T-helper 2 cell treated with Interferon-gamma antibody and Interleukin-4, amounts not matched to agents 5 μg/mL and 100 μg/mL, for 36 hours (primary cell): Measurements from ENCODE around the gene RP9.

Experiments
- DNase-seq: peaks from one replicate; pipeline ENCODE4 v3.0.0; 2021; ENCODE audit warnings: low spot score
- H3K27ac Mint-ChIP-seq: one replicate; pipeline ENCODE4 v1.8.0; 2021; ENCODE audit warnings: mild to moderate bottlenecking, mixed read lengths
- H3K27me3 Mint-ChIP-seq: one replicate; pipeline ENCODE4 v1.8.0; 2021; ENCODE audit warnings: low read depth, mixed read lengths
- H3K36me3 Mint-ChIP-seq: one replicate; pipeline ENCODE4 v1.8.0; 2021; ENCODE audit warnings: low read depth, mixed read lengths
- H3K4me1 Mint-ChIP-seq: one replicate; pipeline ENCODE4 v1.8.0; 2021; ENCODE audit warnings: low read depth, mixed read lengths
- H3K4me3 Mint-ChIP-seq: one replicate; pipeline ENCODE4 v1.8.0; 2022; ENCODE audit warnings: mild to moderate bottlenecking, moderate library complexity, mixed read lengths
- H3K9me3 Mint-ChIP-seq: one replicate; pipeline ENCODE4 v1.8.0; 2021; ENCODE audit warnings: mixed read lengths

The RP9 gene

DNA sequence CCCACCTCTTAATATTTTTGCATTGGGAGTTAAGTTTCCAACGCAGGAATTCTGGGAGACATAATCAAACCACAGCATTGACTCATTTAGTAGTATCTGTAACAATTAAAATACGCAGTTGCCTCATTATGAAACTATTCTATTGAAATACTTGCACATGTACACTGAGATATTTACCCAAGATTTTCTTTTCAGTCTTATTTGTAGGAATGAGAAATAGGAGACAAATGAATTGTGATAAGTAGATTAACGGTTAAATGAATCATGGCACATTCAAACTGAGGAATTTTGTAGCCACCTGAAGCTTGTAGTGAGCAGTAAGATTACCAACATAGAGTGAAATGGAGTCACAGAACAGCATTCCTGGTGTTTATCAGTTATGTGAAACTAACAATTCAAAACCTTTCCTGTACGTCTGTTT lies 18.1 kb downstream of the RP9 start:
- Mint-ChIP-seq H3K4me3 (no peak overlapping the region), H3K36me3 (peaks cover 7% of the 10 kb centered on the region), H3K27me3 (no peaks in the 10 kb centered on the region), H3K4me1 (no peaks in the 10 kb centered on the region), H3K9me3 (no peaks in the 10 kb centered on the region), H3K27ac (no peak overlapping the region)
- DNase-seq, result no peak

DNA sequence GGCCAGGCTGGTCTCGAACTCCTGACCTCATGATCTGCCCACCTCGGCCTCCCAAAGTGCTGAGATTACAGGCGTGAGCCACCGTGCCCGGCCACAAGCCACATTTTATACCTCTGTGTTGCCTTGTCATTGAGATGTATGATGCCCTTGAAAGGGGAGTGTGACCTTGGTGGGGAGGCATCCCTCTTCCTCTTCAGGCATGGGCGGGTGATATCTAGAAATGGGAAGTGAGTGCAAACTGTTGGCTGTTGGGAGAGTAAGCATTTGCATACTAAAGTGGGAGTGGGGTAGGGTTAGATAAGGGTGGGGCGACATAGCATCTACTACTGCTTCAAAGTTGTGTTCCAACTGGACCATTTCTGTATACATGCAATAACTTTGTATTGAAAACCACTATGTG lies 20.1 kb downstream of the RP9 start:
- Mint-ChIP-seq H3K27me3 (no peaks in the 10 kb centered on the region), H3K4me3 (no peak overlapping the region), H3K4me1 (no peaks in the 10 kb centered on the region), H3K36me3 (peaks cover 4% of the 10 kb centered on the region), H3K9me3 (no peaks in the 10 kb centered on the region), H3K27ac (no peak overlapping the region)
- no peak for DNase-seq

DNA sequence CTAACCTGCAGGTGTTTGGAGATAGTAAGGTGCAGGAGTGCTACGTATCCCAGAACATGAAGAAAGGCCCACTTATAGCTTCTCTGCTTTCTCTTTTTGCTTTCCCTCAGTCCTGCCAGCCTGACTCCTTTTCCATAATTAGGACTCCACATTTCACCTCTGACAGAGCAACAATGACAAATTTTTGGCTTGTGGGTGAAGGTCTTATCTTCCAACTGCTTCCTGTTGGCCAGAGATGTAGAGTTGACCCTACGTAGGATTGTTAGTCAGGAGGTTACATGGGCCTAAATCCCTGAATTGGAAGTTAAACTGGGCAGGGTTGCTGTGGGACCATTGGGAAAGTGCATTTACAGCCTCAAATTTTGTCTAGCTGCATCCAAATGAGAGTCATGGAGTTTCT lies 21.3 kb downstream of the RP9 start:
- H3K9me3 Mint-ChIP-seq, result no peaks in the 10 kb centered on the region
- H3K27me3 Mint-ChIP-seq, result peaks cover 2% of the 10 kb centered on the region
- no peak for DNase-seq
- H3K27ac Mint-ChIP-seq, result no peak overlapping the region
- no peak overlapping the region for H3K4me3 Mint-ChIP-seq
- no peaks in the 10 kb centered on the region for H3K4me1 Mint-ChIP-seq
- peaks cover 3% of the 10 kb centered on the region for H3K36me3 Mint-ChIP-seq

DNA sequence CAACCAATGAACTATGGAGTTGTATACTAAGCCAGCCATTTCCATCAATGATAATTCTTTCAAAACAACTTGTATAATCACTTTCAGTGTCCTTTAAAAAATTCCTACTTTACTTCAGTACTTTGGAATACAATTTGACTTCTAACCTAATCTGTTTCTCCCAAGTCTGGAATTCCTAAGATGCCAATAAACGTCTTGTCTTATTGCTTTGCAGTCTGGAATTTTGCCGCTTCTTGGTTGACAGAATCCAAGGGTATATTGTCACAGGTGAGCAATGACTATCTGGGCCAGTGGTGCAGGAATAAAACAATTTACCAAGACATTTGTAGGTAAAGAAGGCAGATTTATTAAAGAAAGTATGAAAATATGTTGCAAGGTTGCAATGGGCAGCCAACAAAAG lies 21.8 kb downstream of the RP9 start:
- Mint-ChIP-seq H3K36me3 (no peaks in the 10 kb centered on the region), H3K4me1 (no peaks in the 10 kb centered on the region), H3K27me3 (peaks cover 3% of the 10 kb centered on the region), H3K9me3 (no peaks in the 10 kb centered on the region), H3K27ac (no peak overlapping the region), H3K4me3 (no peak overlapping the region)
- DNase-seq, result no peak

DNA sequence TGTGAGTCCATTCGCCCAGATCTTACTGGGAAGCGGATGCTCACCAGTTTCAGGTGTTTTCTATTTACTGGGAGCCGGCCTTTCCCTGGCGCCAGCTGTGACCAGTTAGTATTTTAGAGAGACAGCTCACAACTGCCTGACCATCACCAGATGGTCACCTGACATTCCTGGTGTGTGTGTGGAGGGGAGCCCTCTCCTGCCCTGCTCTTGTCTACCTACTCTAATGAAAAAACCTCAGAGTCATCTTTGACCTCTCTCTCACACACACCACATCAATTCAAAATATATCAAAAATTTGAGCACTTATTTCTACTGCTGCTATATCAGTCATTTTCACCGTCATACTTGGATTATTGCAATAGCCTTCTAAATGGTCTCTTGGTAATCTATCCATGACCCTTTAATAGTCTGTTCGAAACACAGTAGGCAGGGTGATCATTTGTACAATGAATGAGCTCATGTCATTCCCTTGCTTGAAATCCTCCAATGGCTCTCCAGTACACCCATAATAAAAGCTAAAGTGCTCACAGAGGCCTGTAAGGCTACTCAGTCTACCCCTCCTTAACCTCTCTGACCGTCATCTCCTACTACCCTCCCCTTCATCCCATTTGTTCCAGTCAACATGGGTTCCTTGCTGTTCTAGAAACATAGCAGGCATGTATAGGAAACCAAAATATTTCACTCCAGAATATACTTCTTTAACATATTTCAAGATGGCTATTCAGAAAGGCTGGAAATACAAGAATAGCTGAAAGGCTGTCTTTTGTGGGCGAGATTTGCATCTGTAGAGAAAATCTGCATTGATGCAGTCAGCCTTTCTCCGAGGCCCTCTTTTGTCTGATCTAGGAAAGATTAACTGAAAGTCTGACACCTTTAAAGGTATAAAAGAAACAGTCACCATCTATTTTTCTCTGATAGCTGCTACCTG lies 29.2 kb downstream of the RP9 start:
- no peaks in the 10 kb centered on the region for H3K9me3 Mint-ChIP-seq
- no peaks in the 10 kb centered on the region for H3K36me3 Mint-ChIP-seq
- no peak overlapping the region for H3K27ac Mint-ChIP-seq
- no peak overlapping the region for H3K4me3 Mint-ChIP-seq
- no peak for DNase-seq
- peaks cover 7% of the 10 kb centered on the region for H3K4me1 Mint-ChIP-seq
- H3K27me3 Mint-ChIP-seq, result peaks cover 33% of the 10 kb centered on the region

DNA sequence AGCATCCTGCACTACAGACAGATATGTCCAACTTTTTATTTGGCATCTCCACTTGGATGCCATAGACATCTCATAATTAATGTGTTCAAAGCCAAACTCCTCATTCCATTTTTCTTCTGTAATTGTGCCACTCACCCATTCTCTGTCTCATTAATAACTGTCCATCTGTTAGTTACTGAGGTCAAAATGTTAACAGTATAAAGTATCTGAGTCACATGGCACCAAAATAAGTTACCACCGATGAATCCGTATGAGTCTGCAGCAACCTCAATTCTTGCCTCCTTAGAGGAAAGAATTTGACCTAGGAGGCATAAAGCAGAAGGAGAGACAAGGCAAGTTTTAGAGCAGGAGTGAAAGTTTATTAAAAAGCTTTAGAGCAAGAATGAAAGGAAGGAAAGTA lies 30.1 kb downstream of the RP9 start:
- no peak for DNase-seq
- Mint-ChIP-seq H3K4me3 (no peak overlapping the region), H3K9me3 (no peaks in the 10 kb centered on the region), H3K27me3 (peaks cover 38% of the 10 kb centered on the region), H3K36me3 (no peaks in the 10 kb centered on the region), H3K4me1 (peaks cover 7% of the 10 kb centered on the region), H3K27ac (no peak overlapping the region)

DNA sequence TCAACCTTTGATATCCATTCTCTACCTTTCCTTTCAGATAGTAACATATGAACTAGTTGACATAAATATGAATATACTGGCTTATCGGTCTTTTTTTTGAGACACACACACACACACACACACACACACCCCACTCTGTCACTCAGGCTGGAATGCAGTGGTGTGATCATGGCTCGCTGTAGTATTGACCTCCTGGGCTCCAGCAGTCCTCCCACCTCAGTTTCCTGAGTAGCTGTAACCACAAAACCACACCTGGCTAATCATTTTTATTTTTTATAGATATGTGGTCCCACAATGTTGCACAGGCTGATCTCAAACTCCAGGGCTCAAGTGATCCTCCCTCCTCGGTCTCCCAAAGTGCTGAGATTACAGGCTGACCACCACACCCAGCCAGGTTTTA lies 32.5 kb downstream of the RP9 start:
- no peak for DNase-seq
- Mint-ChIP-seq H3K9me3 (peaks cover 5% of the 10 kb centered on the region), H3K4me1 (peaks cover 7% of the 10 kb centered on the region), H3K27ac (no peak overlapping the region), H3K36me3 (no peaks in the 10 kb centered on the region), H3K27me3 (peaks cover 44% of the 10 kb centered on the region), H3K4me3 (no peak overlapping the region)

DNA sequence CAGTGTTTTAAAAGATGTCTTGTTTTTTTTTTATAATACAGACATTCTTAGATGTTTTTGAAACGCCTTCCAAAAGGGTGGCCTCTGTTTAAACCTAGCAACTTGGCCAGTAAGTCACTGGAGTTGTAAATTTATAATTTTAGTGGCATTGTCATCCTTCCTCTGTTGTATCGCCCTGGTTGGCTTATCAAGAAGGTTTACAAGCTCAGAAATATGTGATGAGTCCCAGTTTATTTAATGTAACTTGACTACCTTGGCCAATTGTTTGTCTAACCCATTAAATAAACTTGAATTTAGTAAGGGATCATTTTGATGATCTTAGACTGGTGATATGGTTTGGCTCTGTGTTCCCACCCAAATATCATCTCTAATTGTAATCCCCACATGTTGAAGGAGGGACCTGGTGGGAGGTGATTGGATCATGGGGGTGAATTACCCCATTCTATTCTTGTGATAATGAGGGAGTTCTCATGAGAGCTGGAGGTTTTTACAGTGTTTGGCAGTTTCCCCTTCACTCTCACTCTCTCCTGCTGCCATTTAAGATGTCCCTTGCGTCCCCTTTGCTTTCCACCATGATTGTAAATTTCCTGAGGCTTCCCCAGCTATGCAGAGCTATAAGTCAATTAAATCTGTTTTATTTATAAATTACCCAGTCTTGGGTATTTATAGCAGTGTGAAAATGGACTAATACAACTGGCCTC lies 33.2 kb downstream of the RP9 start:
- no peak overlapping the region for H3K27ac Mint-ChIP-seq
- H3K4me1 Mint-ChIP-seq, result peaks cover 7% of the 10 kb centered on the region
- no peak overlapping the region for H3K4me3 Mint-ChIP-seq
- H3K27me3 Mint-ChIP-seq, result peaks cover 44% of the 10 kb centered on the region
- H3K36me3 Mint-ChIP-seq, result no peaks in the 10 kb centered on the region
- H3K9me3 Mint-ChIP-seq, result peaks cover 11% of the 10 kb centered on the region
- DNase-seq, result no peak

DNA sequence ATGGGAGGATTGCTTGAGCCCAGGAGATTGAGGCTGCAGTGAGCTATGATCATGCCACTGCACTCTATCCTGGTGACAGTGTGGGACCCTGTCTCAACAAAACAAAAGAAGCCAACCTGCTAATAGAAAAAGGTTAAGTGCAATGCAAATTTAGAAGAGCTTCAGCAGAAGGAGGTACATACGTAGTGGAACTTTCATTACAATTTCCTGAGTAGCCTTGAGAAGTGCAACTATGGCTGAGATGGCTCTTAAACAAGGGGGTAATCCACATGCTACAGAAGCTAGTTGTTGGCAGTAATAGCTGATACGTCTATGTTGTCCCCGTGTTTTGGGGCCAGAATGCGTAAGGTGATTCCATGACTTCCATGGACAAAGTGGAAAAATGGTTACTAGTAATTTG lies 36.0 kb downstream of the RP9 start:
- Mint-ChIP-seq H3K4me3 (no peak overlapping the region), H3K36me3 (no peaks in the 10 kb centered on the region), H3K4me1 (peaks cover 7% of the 10 kb centered on the region), H3K9me3 (peaks cover 23% of the 10 kb centered on the region), H3K27ac (no peak overlapping the region), H3K27me3 (peaks cover 27% of the 10 kb centered on the region)
- DNase-seq, result no peak

DNA sequence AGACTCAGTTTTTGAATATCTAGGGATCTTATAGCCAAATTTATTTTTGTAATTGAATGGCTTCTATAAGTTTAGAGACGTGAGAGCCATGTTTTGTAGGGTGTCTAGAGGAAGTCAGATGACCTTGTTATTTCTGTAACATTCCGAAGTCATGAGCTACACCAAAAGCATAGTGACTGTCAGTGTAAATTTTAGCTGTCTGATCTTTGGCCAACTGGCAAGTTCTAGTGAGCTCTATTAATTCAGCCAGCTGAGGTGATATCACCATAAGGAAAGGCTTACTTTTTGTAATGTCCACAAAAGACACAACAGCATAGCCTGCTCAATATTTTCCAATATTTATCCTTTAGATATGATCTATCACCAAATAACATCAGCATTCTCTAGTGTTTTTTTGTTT lies 36.7 kb downstream of the RP9 start:
- Mint-ChIP-seq H3K27ac (no peak overlapping the region), H3K4me3 (no peak overlapping the region), H3K9me3 (peaks cover 23% of the 10 kb centered on the region), H3K27me3 (peaks cover 27% of the 10 kb centered on the region), H3K4me1 (peaks cover 5% of the 10 kb centered on the region), H3K36me3 (no peaks in the 10 kb centered on the region)
- no peak for DNase-seq

DNA sequence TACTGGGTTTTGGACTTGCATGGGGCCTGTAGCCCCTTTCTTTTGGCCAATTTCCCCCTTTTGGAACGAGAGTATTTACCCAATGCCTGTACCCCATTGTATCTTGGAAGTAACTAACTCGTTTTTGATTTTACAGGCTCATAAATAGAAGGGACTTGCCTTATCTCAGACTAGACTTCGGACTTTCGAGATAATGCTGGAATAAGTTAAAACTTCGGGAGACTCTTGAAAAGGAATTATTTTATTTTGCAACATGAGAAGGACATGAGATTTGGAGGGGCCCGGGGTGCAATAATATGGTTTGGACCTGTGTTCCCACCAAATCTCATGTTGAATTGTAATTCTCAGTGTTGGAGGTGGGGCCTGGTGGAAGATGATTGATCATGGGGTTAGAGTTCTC lies 38.4 kb downstream of the RP9 start:
- DNase-seq, result no peak
- Mint-ChIP-seq H3K36me3 (no peaks in the 10 kb centered on the region), H3K4me1 (no peaks in the 10 kb centered on the region), H3K27me3 (peaks cover 29% of the 10 kb centered on the region), H3K27ac (no peak overlapping the region), H3K9me3 (peaks cover 34% of the 10 kb centered on the region), H3K4me3 (no peak overlapping the region)

DNA sequence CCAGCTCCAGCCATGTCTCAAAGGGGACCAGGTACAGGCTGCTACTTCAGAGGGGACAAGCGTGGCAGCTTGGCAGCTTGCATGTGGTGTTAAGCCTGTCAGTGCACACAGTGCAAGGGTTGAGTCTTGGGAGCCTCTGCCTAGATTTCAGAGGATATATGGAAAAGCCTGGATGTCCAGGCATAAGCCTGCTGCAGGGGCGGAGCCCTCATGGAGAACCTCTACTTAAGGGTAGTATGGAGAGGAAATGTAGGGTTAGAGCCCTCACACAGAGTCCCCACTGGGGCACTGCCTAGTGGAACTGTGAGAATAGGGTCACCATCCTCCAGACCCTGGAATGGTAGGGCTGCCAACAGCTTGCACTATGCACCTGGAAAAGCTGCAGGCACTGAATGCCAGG lies 38.9 kb downstream of the RP9 start:
- no peaks in the 10 kb centered on the region for H3K4me1 Mint-ChIP-seq
- no peaks in the 10 kb centered on the region for H3K36me3 Mint-ChIP-seq

DNA sequence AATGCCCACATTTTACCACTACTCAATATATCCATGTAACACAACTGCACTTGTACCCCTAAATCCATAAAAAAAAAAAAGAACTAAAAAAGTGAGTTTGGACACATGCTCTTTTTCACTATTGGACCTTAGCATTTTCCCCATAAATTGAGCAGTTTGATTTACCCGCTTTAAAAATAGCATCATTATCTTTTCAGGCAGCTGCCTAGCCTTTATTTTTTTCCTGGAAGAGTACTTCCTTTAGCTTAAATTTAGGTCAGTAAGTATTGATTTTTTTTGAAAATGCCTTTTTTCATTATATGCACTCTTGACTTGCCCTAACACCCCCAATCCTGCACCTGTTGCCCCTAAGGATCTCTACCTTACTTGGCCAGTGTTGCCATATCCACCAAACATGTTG lies 41.3 kb downstream of the RP9 start:
- Mint-ChIP-seq H3K27ac (no peak overlapping the region), H3K4me1 (peaks cover 10% of the 10 kb centered on the region), H3K27me3 (peaks cover 14% of the 10 kb centered on the region), H3K9me3 (peaks cover 46% of the 10 kb centered on the region), H3K36me3 (peaks cover 3% of the 10 kb centered on the region), H3K4me3 (no peak overlapping the region)
- no peak for DNase-seq

More for the DNA sequence above, 38.9 kb downstream of the RP9 start:
- Mint-ChIP-seq H3K9me3 (peaks cover 36% of the 10 kb centered on the region), H3K4me3 (no peak overlapping the region), H3K27me3 (peaks cover 29% of the 10 kb centered on the region), H3K27ac (no peak overlapping the region)
- no peak for DNase-seq

DNA sequence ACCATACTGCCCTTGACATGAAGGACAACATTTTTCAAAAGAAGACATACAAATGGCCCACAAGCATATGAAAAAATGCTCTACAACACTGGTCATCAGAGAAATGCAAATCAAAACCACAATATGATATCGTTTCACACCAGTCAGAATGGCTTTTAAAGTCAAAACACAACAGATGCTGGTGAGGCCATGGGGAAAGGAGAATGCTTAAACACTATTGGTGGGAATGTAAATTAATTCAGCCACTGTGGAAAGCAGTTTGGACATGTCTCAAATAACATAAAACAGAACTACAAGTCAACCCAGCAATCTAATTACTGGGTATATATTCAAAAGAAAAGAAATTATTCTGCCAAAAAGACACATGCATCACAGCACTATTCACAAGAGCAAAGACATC lies 42.4 kb downstream of the RP9 start:
- Mint-ChIP-seq H3K4me3 (no peak overlapping the region), H3K27me3 (peaks cover 12% of the 10 kb centered on the region), H3K4me1 (peaks cover 10% of the 10 kb centered on the region), H3K27ac (no peak overlapping the region), H3K9me3 (peaks cover 41% of the 10 kb centered on the region), H3K36me3 (peaks cover 3% of the 10 kb centered on the region)
- DNase-seq, result no peak
